H1 (cell line): ENCODE measurements around the gene NCAPD3. TPM values are rescaled to one million over a fixed set of nuclear protein-coding genes. Genes with fewer than 3 reads are reported as not detected.

Experiments
- CTCF ChIA-PET: fragments of 300-600 bp; sonication (Branson Sonifier 250); formaldehyde crosslinking; loops from one replicate; lab custom pipeline; 2021; ENCODE audit not compliant: partially characterized antibody; lab: Charles Lee
- POLR2A ChIA-PET: fragments of 300-600 bp; sonication (Branson Sonifier 250); formaldehyde crosslinking; loops from one replicate; lab custom pipeline; 2021; ENCODE audit warnings: inconsistent platforms; ENCODE audit not compliant: partially characterized antibody; lab: Charles Lee
- DNase-seq, 2 experiments: peaks; one replicate each; pipeline versions ENCODE4 v3.0.0 to v3.0.0-alpha.2; 2010 to 2022; ENCODE audit warnings: low spot score in 2 of 2, low read depth in 1 of 2, mixed read lengths in 1 of 2
- FAIRE-seq: peaks from 2 replicates; lab custom pipeline; 2011; peaks lifted over from hg19 to GRCh38; lab: Jason Lieb, UNC
- H2AFZ ChIP-seq: 2 replicates; pipeline ENCODE4 v1.8.1; 2012; ENCODE audit warnings: low read length, inconsistent platforms
- H2AK5ac ChIP-seq: 2 replicates; pipeline ENCODE4 v1.6.1; 2013; ENCODE audit warnings: low read depth, low read length
- H2BK120ac ChIP-seq: replicated peaks from 2 replicates; pipeline ENCODE3; 2013; ENCODE audit warnings: low read depth, low read length, inconsistent platforms
- H2BK12ac ChIP-seq: 2 replicates; pipeline ENCODE4 v1.6.1; 2013; ENCODE audit warnings: low read depth, low read length
- H2BK15ac ChIP-seq: 2 replicates; pipeline ENCODE4 v1.6.1; 2013; ENCODE audit warnings: low read length
- H2BK20ac ChIP-seq: 2 replicates; pipeline ENCODE4 v1.6.1; 2013; ENCODE audit warnings: low read length
- H2BK5ac ChIP-seq: 2 replicates; pipeline ENCODE4 v1.6.1; 2013; ENCODE audit warnings: low read depth, low read length
- H3K14ac ChIP-seq: 2 replicates; pipeline ENCODE4 v1.6.1; 2013; ENCODE audit warnings: inconsistent platforms; ENCODE audit not compliant: insufficient read length
- H3K18ac ChIP-seq: 2 replicates; pipeline ENCODE4 v1.6.1; 2013; ENCODE audit warnings: low read length; ENCODE audit errors: extremely low read depth
- H3K23ac ChIP-seq: 2 replicates; pipeline ENCODE4 v1.6.1; 2013; ENCODE audit warnings: inconsistent platforms; ENCODE audit not compliant: insufficient read length
- H3K23me2 ChIP-seq: 2 replicates; pipeline ENCODE4 v1.6.1; 2013; ENCODE audit warnings: low read depth, low read length
- H3K27ac ChIP-seq: 2 replicates; pipeline ENCODE4 v1.6.1; 2011; ENCODE audit warnings: low read depth, low read length, inconsistent platforms
- H3K27me3 ChIP-seq, 4 experiments: replicated peaks in 1 of 4; 1 replicate in 1 of 4; 2 replicates in 3 of 4; pipeline versions ENCODE4 v1.6.1 to v1.8.1; 2011 to 2013; ENCODE audit warnings: low read length in 3 of 4, mild to moderate bottlenecking in 3 of 4, inconsistent platforms in 2 of 4, mixed read lengths in 2 of 4, moderate library complexity in 1 of 4; ENCODE audit not compliant: control insufficient read depth in 3 of 4, insufficient read depth in 3 of 4; ENCODE audit errors: extremely low read depth in 1 of 4
- H3K36me3 ChIP-seq, 4 experiments: 2 replicates each; pipeline versions ENCODE4 v1.6.1 to v1.8.1; 2011 to 2013; ENCODE audit warnings: mild to moderate bottlenecking in 4 of 4, low read length in 3 of 4, moderate library complexity in 2 of 4, control low read depth in 1 of 4, inconsistent platforms in 1 of 4; ENCODE audit not compliant: insufficient read depth in 4 of 4, control insufficient read depth in 2 of 4
- H3K4ac ChIP-seq: replicated peaks from 2 replicates; pipeline ENCODE3; 2013; ENCODE audit warnings: low read length, low read depth, mixed read lengths, inconsistent platforms; ENCODE audit not compliant: insufficient read length
- H3K4me1 ChIP-seq, 4 experiments: replicated peaks in 1 of 4; 1 replicate in 1 of 4; 2 replicates in 3 of 4; pipeline versions ENCODE4 v1.6.1 to v1.8.1; 2011 to 2013; ENCODE audit warnings: low read length in 3 of 4, inconsistent platforms in 2 of 4, mixed read lengths in 1 of 4; ENCODE audit not compliant: insufficient read depth in 4 of 4, control insufficient read depth in 3 of 4
- H3K4me2 ChIP-seq, 2 experiments: 2 replicates each; pipeline versions ENCODE4 v1.6.1 to v1.8.1; 2011 to 2013; ENCODE audit warnings: low read depth in 2 of 2, low read length in 2 of 2, control low read depth in 1 of 2, inconsistent platforms in 1 of 2, mild to moderate bottlenecking in 1 of 2; ENCODE audit not compliant: insufficient read depth in 1 of 2
- H3K4me3 ChIP-seq, 4 experiments: fragments of 200-600, 300-600 bp in 1 of 4; sonication (generic), shearing (Covaris generic), sonication (Bioruptor Twin) in 1 of 4; 2 replicates each; pipeline versions ENCODE4 v1.5.1 to v1.8.1; 2011 to 2016; ENCODE audit warnings: low read length in 4 of 4, low read depth in 3 of 4, control low read depth in 2 of 4, inconsistent platforms in 2 of 4, mild to moderate bottlenecking in 2 of 4, mixed read lengths in 1 of 4, moderate library complexity in 1 of 4; ENCODE audit not compliant: insufficient read depth in 2 of 4; ENCODE audit errors: extremely low read depth in 1 of 4
- H3K56ac ChIP-seq: replicated peaks from 2 replicates; pipeline ENCODE3; 2013; ENCODE audit warnings: low read depth, mild to moderate bottlenecking, mixed read lengths, low read length, inconsistent platforms; ENCODE audit not compliant: insufficient read length
- H3K79me1 ChIP-seq: 2 replicates; pipeline ENCODE4 v1.6.1; 2013; ENCODE audit warnings: low read depth, low read length, control low read depth
- H3K79me2 ChIP-seq, 2 experiments: 2 replicates each; pipeline versions ENCODE4 v1.6.1 to v1.8.1; 2012 to 2013; ENCODE audit warnings: low read length in 2 of 2, mild to moderate bottlenecking in 2 of 2, inconsistent platforms in 1 of 2; ENCODE audit not compliant: insufficient read depth in 2 of 2, control insufficient read depth in 1 of 2
- H3K9ac ChIP-seq, 4 experiments: replicated peaks in 1 of 4; 1 replicate in 1 of 4; 2 replicates in 3 of 4; pipeline versions ENCODE4 v1.6.1 to v1.8.1; 2011 to 2013; ENCODE audit warnings: low read depth in 3 of 4, low read length in 3 of 4, control low read depth in 2 of 4, mild to moderate bottlenecking in 2 of 4, moderate library complexity in 2 of 4, inconsistent platforms in 1 of 4; ENCODE audit errors: extremely low read depth in 1 of 4
- H3K9me3 ChIP-seq, 2 experiments: 2 replicates each; pipeline versions ENCODE4 v1.6.1 to v1.8.1; 2012 to 2013; ENCODE audit warnings: mild to moderate bottlenecking in 2 of 2, moderate library complexity in 2 of 2, control low read depth in 1 of 2, inconsistent platforms in 1 of 2, low read depth in 1 of 2, low read length in 1 of 2, mixed read lengths in 1 of 2; ENCODE audit not compliant: insufficient read depth in 2 of 2
- H4K20me1 ChIP-seq, 2 experiments: replicated peaks in 1 of 2; 2 replicates each; pipeline versions ENCODE3 to v1.8.1; 2011 to 2013; ENCODE audit warnings: inconsistent platforms in 2 of 2, low read length in 2 of 2, mild to moderate bottlenecking in 1 of 2; ENCODE audit not compliant: insufficient read depth in 2 of 2, control insufficient read depth in 1 of 2
- H4K5ac ChIP-seq: 2 replicates; pipeline ENCODE4 v1.6.1; 2013; ENCODE audit warnings: low read length, low read depth, mixed read lengths, inconsistent platforms; ENCODE audit not compliant: insufficient read length
- H4K8ac ChIP-seq: 2 replicates; pipeline ENCODE4 v1.8.0; 2013; ENCODE audit warnings: mild to moderate bottlenecking, moderate library complexity, low read length, inconsistent platforms; ENCODE audit not compliant: insufficient read depth; ENCODE audit errors: extremely low read depth
- H4K91ac ChIP-seq: replicated peaks from 2 replicates; pipeline ENCODE3; 2013; ENCODE audit warnings: low read length, mixed read lengths, inconsistent platforms; ENCODE audit not compliant: insufficient read length
- BACH1 ChIP-seq: IDR thresholded peaks from 2 replicates; pipeline ENCODE4 v1.6.1; 2012; ENCODE audit warnings: low read length, improper control_type of control experiment
- CHD2 ChIP-seq: IDR thresholded peaks from 2 replicates; pipeline ENCODE4 v1.6.1; 2012; ENCODE audit warnings: low read length, improper control_type of control experiment
- FOSL1 ChIP-seq: IDR thresholded peaks from 2 replicates; pipeline ENCODE4 v1.6.1; 2011; ENCODE audit warnings: mild to moderate bottlenecking, low read depth, low read length, moderate library complexity; ENCODE audit not compliant: insufficient read depth
- HDAC2 ChIP-seq, 2 experiments: fragments of 300-600 bp in 1 of 2; sonication (generic) in 1 of 2; IDR thresholded peaks; 2 replicates each; pipeline ENCODE4 v1.6.1; 2011 to 2012; ENCODE audit warnings: low read depth in 2 of 2, low read length in 2 of 2, mild to moderate bottlenecking in 2 of 2, moderate library complexity in 2 of 2, borderline replicate concordance in 1 of 2, inconsistent platforms in 1 of 2
- KDM4A ChIP-seq: IDR thresholded peaks from one replicate; pipeline ENCODE4 v1.7.1; 2012; ENCODE audit warnings: low read depth, mild to moderate bottlenecking, moderate library complexity, low read length, inconsistent platforms; ENCODE audit not compliant: severe bottlenecking
- MAX ChIP-seq: IDR thresholded peaks from 2 replicates; pipeline ENCODE4 v1.6.1; 2012; ENCODE audit warnings: inconsistent platforms
- RBBP5 ChIP-seq: IDR thresholded peaks from 2 replicates; pipeline ENCODE4 v1.7.1; 2012; ENCODE audit warnings: low read depth, mild to moderate bottlenecking, inconsistent platforms, low read length, moderate library complexity, borderline replicate concordance
- RNF2 ChIP-seq: fragments of 200-900, 300-1000 bp; sonication (generic); IDR thresholded peaks from 2 replicates; pipeline ENCODE4 v1.7.1; 2016; ENCODE audit warnings: borderline replicate concordance, low read depth, mild to moderate bottlenecking, antibody characterized with exemption, low read length; ENCODE audit not compliant: poor library complexity, severe bottlenecking; ENCODE audit errors: missing control alignments
- whole genome bisulfite sequencing, 2 experiments: shearing (Covaris generic) in 1 of 2; methylation state at CpG; one replicate each; pipeline versions ENCODE4 v1.1.6 to v1.1.7; 2013 to 2015; ENCODE audit warnings: low lambda C conversion rate in 2 of 2, mixed read lengths in 2 of 2, inconsistent platforms in 1 of 2, low coverage in 1 of 2, missing lambda C conversion rate in 1 of 2; ENCODE audit not compliant: insufficient replicate concordance in 2 of 2, insufficient coverage in 1 of 2, insufficient read length in 1 of 2; ENCODE audit errors: extremely low coverage in 1 of 2, missing lambda C conversion rate in 1 of 2; 5-methylcytosine and 5-hydroxymethylcytosine counted together
- polyA plus RNA-seq, 7 experiments: library from polyadenylated mRNA; depleted of rRNA in 3 of 7; stranded (reverse) in 5 of 7; unstranded in 2 of 7; fragments of >200 nt in 5 of 7; fragments of 200-250 nt in 2 of 7; gene quantifications; 1 replicate in 5 of 7; 2 replicates in 1 of 7; 4 replicates in 1 of 7; pipeline versions ENCODE4 v1.2.1 to v1.2.3, GENCODE V29; 2011 to 2013; ENCODE audit warnings: missing spikeins in 2 of 7, mixed read lengths in 2 of 7
- total RNA-seq: library from RNA; stranded (reverse); fragmentation: NEBNext Ultra II Directional; extraction: Animal tissue kit (Norgen Biotek cat#: 25700); gene quantifications from 2 replicates; pipeline ENCODE4 v1.2.1, GENCODE V29; 2021

NCAPD3 gene
- total and polyA plus RNA-seq, 2 of the 8 experiments (the other 6 are each of a cell fraction or from before 2014, with no cell fraction given), result 26.5 to 55.2 TPM

GRCh38 chr11:134224710-134225664, 1.2 kb upstream of the NCAPD3 start:
- Histone ChIP-seq H3K23ac (no peak overlapping the region), H4K91ac (no peak overlapping the region), H2BK120ac (no peak overlapping the region), H3K4me2 (peak overlapping the region; percentile 97 to 99), H3K79me2 (peaks cover 0 to 31% of the 10 kb centered on the region in 2 experiments; a peak in 2 of 4 replicates), H3K9ac (peak overlapping the region; percentile 35 to 60 (median 50); a peak in 5 of 7 replicates), H3K4ac (no peak overlapping the region), H3K4me1 (peaks cover 0 to 5% (median 3%) of the 10 kb centered on the region in 4 experiments), H3K56ac (no peak overlapping the region), H3K9me3 (no peaks in the 10 kb centered on the region), H4K20me1 (peaks cover 0 to 8% of the 10 kb centered on the region in 2 experiments), H3K27me3 (peaks cover 0 to 6% (median 0%) of the 10 kb centered on the region in 4 experiments; a peak in 1 of 7 replicates), H2BK12ac (no peak overlapping the region), H3K79me1 (peaks cover 6% of the 10 kb centered on the region), H2AK5ac (no peak overlapping the region), H4K5ac (no peak overlapping the region), H2BK20ac (no peak overlapping the region), H3K4me3 (peak overlapping the region; percentile 75 to 97 (median 86)), H3K18ac (no peak overlapping the region), H3K23me2 (peaks cover 20% of the 10 kb centered on the region), H3K27ac (no peak overlapping the region), H3K36me3 (peaks cover 0 to 3% (median 1%) of the 10 kb centered on the region in 4 experiments; a peak in 2 of 8 replicates), H3K14ac (no peak overlapping the region), H2AFZ (peak overlapping the region; percentile 17; the same call in 1 of the 2 replicates), H2BK15ac (no peak overlapping the region), H4K8ac (peak overlapping the region; percentile 53; the same call in 1 of the 2 replicates), H2BK5ac (no peak overlapping the region)
- WGBS, 2 experiments, result 3% methylated on average over 56 of the region's 93 CpGs; no CpG with 5 or more reads in 1 of the 2 experiments
- ChIA-PET POLR2A (interaction anchor here (0.8 to 3.4 kb wide), 6 partner anchors 9 to 52 kb away, joined by 3 to 11 read pairs (median 5); partner anchors contain the start of genes ACAD8, GLB1L3 and THYN1), CTCF (interaction anchor here (1.1 to 4.8 kb wide), 3 partner anchors 10 to 19 kb away, joined by 5 to 23 read pairs (median 6); no protein-coding TSS in a partner anchor)
- no peak for FAIRE-seq
- no peak for DNase-seq
- TF ChIP-seq FOSL1 (no peak), MAX (peak; percentile 27; the same call in 1 of the 2 replicates), CHD2 (no peak), BACH1 (0 out of 2 replicates have a peak, but pooled peaks have one; percentile 33), HDAC2 (IDR thresholded peaks at IDR 0.05; ENCODE audit: borderline replicate concordance in 1 of 2, low read depth in 2 of 2, low read length in 2 of 2) (peak in 1 of 2 experiments; percentile 61; a peak in 2 of 4 replicates), KDM4A (peak; percentile 58), RNF2 (no peak), RBBP5 (0 out of 2 replicates have a peak, but pooled peaks have one; percentile 56)
